B cell (primary cell): ENCODE measurements around the gene TAF4. TPM values are rescaled to one million over a fixed set of nuclear protein-coding genes. Genes with fewer than 3 reads are reported as not detected.

Experiments
- ATAC-seq: fragments of 200-7000 bp; cut with Tn5 transposase; one replicate; pipeline ENCODE4 v1.10.0; 2021; ENCODE audit warnings: low read depth, mild to moderate bottlenecking, moderate number of reproducible peaks, moderate library complexity
- CTCF ChIA-PET: fragments of 350-600 bp; sonication (Branson Sonifier 250); formaldehyde crosslinking; loops from one replicate; lab custom pipeline; 2021; ENCODE audit warnings: antibody characterized with exemption, inconsistent platforms; lab: Charles Lee
- POLR2A ChIA-PET: fragments of 350-600 bp; sonication (Branson Sonifier 250); formaldehyde crosslinking; loops from one replicate; lab custom pipeline; 2021; ENCODE audit warnings: antibody characterized with exemption; lab: Charles Lee
- DNase-seq: peaks from one replicate; pipeline ENCODE4 v3.0.0; 2013
- H2AFZ ChIP-seq: 2 replicates; pipeline ENCODE4 v1.6.1; 2012; ENCODE audit warnings: mild to moderate bottlenecking, low read depth, low read length; ENCODE audit not compliant: insufficient read depth, poor library complexity, severe bottlenecking
- H3K27ac ChIP-seq, 2 donors: 1 replicate in 1 of 2; 2 replicates in 1 of 2; pipeline ENCODE4 v1.5.1; 2012 to 2013; ENCODE audit warnings: low read length in 2 of 2, mild to moderate bottlenecking in 2 of 2, moderate library complexity in 1 of 2
- H3K27me3 ChIP-seq, 4 experiments: fragments of 200-600 bp in 1 of 4; sonication (generic) in 1 of 4; replicated peaks in 1 of 4; 1 replicate in 2 of 4; 2 replicates in 2 of 4; pipeline versions ENCODE4 v1.6.1 to v1.7.0; 2013 to 2016; ENCODE audit warnings: low read length in 3 of 4, mild to moderate bottlenecking in 2 of 4, mixed read lengths in 1 of 4, moderate library complexity in 1 of 4; ENCODE audit not compliant: insufficient read depth in 4 of 4, control insufficient read depth in 3 of 4; ENCODE audit errors: control extremely low read depth in 1 of 4
- H3K36me3 ChIP-seq, 2 experiments: replicated peaks in 1 of 2; 1 replicate in 1 of 2; 2 replicates in 1 of 2; pipeline versions ENCODE4 v1.6.1 to v1.7.1; 2013; ENCODE audit warnings: low read length in 1 of 2; ENCODE audit not compliant: insufficient read depth in 2 of 2, control insufficient read depth in 1 of 2; ENCODE audit errors: control extremely low read depth in 1 of 2, extremely low read depth in 1 of 2
- H3K4me1 ChIP-seq, 2 donors: fragments of 200-600 bp in 1 of 2; sonication (generic) in 1 of 2; 1 replicate in 1 of 2; 2 replicates in 1 of 2; pipeline versions ENCODE4 v1.5.1 to v1.6.1; 2013 to 2017; ENCODE audit warnings: low read length in 2 of 2; ENCODE audit not compliant: control insufficient read depth in 2 of 2, insufficient read depth in 2 of 2
- H3K4me2 ChIP-seq: replicated peaks from 2 replicates; pipeline ENCODE3; 2012; ENCODE audit warnings: mild to moderate bottlenecking, low read depth, low read length; ENCODE audit not compliant: poor library complexity, severe bottlenecking
- H3K4me3 ChIP-seq, 5 experiments: fragments of 200-600 bp in 1 of 5; sonication (generic) in 1 of 5; 1 replicate in 3 of 5; 2 replicates in 2 of 5; pipeline versions ENCODE4 v1.5.1 to v1.7.0; 2011 to 2016; ENCODE audit warnings: low read length in 4 of 5, mild to moderate bottlenecking in 4 of 5, low read depth in 2 of 5, control low read depth in 1 of 5, moderate library complexity in 1 of 5; ENCODE audit not compliant: insufficient read depth in 1 of 5; ENCODE audit errors: control extremely low read depth in 1 of 5, extremely low read depth in 1 of 5
- H3K79me2 ChIP-seq: fragments of 200-600 bp; sonication (generic); one replicate; pipeline ENCODE4 v1.6.0; 2016; ENCODE audit warnings: low read length; ENCODE audit not compliant: control insufficient read depth, insufficient read depth
- H3K9ac ChIP-seq: fragments of 200-600 bp; sonication (generic); 2 replicates; pipeline ENCODE4 v1.6.1; 2017; ENCODE audit warnings: mild to moderate bottlenecking, low read length, moderate library complexity
- H3K9me3 ChIP-seq, 3 donors: one replicate each; pipeline versions ENCODE4 v1.6.1 to v1.7.1; 2013; ENCODE audit warnings: low read length in 2 of 3; ENCODE audit not compliant: control insufficient read depth in 2 of 3, insufficient read depth in 1 of 3; ENCODE audit errors: control extremely low read depth in 1 of 3
- H4K20me1 ChIP-seq: 2 replicates; pipeline ENCODE4 v1.6.0; 2012; ENCODE audit warnings: mild to moderate bottlenecking, low read length; ENCODE audit not compliant: insufficient read depth, control insufficient read depth, poor library complexity, severe bottlenecking
- H3K27ac Mint-ChIP-seq: one replicate; pipeline ENCODE4 v1.8.0; 2021; ENCODE audit warnings: mixed read lengths
- H3K27me3 Mint-ChIP-seq: one replicate; pipeline ENCODE4 v1.8.0; 2021; ENCODE audit warnings: mixed read lengths
- H3K4me1 Mint-ChIP-seq: one replicate; pipeline ENCODE4 v1.8.0; 2021; ENCODE audit warnings: mixed read lengths
- H3K4me3 Mint-ChIP-seq: one replicate; pipeline ENCODE4 v1.8.0; 2021; ENCODE audit warnings: mixed read lengths
- H3K9me3 Mint-ChIP-seq: one replicate; pipeline ENCODE4 v1.8.0; 2022; ENCODE audit warnings: mixed read lengths; ENCODE audit not compliant: insufficient read depth
- EZH2 ChIP-seq: IDR thresholded peaks from 2 replicates; pipeline ENCODE4 v1.6.1; 2012; ENCODE audit warnings: borderline replicate concordance, low read depth, mild to moderate bottlenecking, moderate library complexity, low read length; ENCODE audit not compliant: insufficient read depth, poor library complexity, severe bottlenecking
- WGBS: methylation state at CpG from one replicate; pipeline ENCODE4 v1.1.5; 2013; ENCODE audit warnings: missing lambda C conversion rate; ENCODE audit not compliant: insufficient coverage; 5-methylcytosine and 5-hydroxymethylcytosine counted together
- intact Hi-C: fragments of 100-400 bp; cut with micrococcal nuclease; formaldehyde crosslinking; loops from one replicate; pipeline ENCODE4 v1.10.0; 2022
- polyA plus RNA-seq: library from polyadenylated mRNA; depleted of rRNA; stranded (reverse); fragments of >200 nt; gene quantifications from 2 replicates; pipeline ENCODE4 v1.2.3, GENCODE V29; 2012
- total RNA-seq, 2 donors: library from RNA; stranded (reverse); fragments of 120-200 nt in 1 of 2; gene quantifications; 1 replicate in 1 of 2; 2 replicates in 1 of 2; pipeline versions ENCODE4 v1.2.3 to v1.2.4, GENCODE V29; 2013 to 2022
- TF ChIP-seq, protein P1 (sequence below): fragments of 200-600 bp; IDR thresholded peaks from one replicate; pipeline ENCODE4 v1.8.0; 2022; ENCODE audit warnings: antibody characterized with exemption, mild to moderate bottlenecking

TAF4 gene
- total and polyA plus RNA-seq, 2 donors (not counting 1 experiment from before 2014, with no cell fraction given): 13.9 to 39.5 TPM

DNA sequence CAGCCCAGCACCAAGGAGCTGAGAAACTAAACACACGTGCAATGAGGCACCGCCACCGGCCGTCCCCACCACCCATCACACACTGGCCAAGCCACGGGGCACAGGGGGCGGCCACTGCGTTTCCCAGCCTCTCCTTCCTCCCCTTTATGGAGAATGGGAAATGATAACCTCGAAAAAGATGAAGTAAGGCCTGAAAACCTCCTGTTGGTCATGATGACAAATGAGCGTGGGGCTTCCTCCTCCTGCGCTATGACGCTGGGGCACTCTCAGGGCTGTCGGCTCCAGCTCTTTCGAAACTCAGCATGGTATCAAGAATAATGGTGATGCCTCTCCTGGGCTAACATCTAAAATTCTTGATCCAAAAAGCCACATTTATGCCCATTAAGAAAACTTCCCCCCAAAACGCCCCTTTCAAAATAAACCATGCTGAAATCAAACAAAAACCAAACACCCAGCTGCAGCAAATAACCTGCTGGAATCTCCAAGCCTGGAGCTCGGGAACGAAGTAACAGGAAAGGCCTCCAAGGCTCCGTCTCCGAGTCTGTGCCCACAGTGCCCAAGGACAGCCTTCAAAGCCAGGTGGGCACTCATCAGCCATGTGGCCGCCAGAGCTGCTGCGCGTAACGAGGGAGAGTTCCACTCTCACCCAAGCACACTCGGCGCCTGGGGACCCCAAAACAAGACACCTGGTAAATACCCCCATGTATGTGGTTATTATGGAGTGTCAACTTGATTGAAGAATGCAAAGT is 50.0 kb downstream of the TAF4 start:
- peaks cover 74% of the 10 kb centered on the region for H3K79me2 ChIP-seq
- H4K20me1 ChIP-seq: peaks cover 60% of the 10 kb centered on the region
- H3K27me3 ChIP-seq: no peaks in the 10 kb centered on the region
- TF ChIP-seq, protein P1, sequence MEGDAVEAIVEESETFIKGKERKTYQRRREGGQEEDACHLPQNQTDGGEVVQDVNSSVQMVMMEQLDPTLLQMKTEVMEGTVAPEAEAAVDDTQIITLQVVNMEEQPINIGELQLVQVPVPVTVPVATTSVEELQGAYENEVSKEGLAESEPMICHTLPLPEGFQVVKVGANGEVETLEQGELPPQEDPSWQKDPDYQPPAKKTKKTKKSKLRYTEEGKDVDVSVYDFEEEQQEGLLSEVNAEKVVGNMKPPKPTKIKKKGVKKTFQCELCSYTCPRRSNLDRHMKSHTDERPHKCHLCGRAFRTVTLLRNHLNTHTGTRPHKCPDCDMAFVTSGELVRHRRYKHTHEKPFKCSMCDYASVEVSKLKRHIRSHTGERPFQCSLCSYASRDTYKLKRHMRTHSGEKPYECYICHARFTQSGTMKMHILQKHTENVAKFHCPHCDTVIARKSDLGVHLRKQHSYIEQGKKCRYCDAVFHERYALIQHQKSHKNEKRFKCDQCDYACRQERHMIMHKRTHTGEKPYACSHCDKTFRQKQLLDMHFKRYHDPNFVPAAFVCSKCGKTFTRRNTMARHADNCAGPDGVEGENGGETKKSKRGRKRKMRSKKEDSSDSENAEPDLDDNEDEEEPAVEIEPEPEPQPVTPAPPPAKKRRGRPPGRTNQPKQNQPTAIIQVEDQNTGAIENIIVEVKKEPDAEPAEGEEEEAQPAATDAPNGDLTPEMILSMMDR: no peak
- TF ChIP-seq EZH2: no peak
- peaks cover 10% of the 10 kb centered on the region for H3K4me1 Mint-ChIP-seq
- POLR2A ChIA-PET: no interaction called here
- no peak overlapping the region for H2AFZ ChIP-seq
- H3K27ac Mint-ChIP-seq: no peak overlapping the region
- intact Hi-C loops: no loop called here
- DNase-seq (no peak), ATAC-seq (no peak)
- no peak overlapping the region for H3K4me3 Mint-ChIP-seq
- H3K36me3 ChIP-seq: peaks cover 0 to 15% of the 10 kb centered on the region in 2 experiments
- no peaks in the 10 kb centered on the region for H3K9me3 Mint-ChIP-seq
- no peak overlapping the region for H3K4me2 ChIP-seq
- no peak overlapping the region for H3K27ac ChIP-seq
- CTCF ChIA-PET: no interaction called here
- H3K9me3 ChIP-seq: no peaks in the 10 kb centered on the region
- H3K27me3 Mint-ChIP-seq: no peaks in the 10 kb centered on the region
- WGBS: 82% methylated on average over 9 of the region's 24 CpGs
- peaks cover 0 to 3% of the 10 kb centered on the region in 2 donors for H3K4me1 ChIP-seq
- H3K9ac ChIP-seq: no peak overlapping the region
- no peak overlapping the region for H3K4me3 ChIP-seq

DNA sequence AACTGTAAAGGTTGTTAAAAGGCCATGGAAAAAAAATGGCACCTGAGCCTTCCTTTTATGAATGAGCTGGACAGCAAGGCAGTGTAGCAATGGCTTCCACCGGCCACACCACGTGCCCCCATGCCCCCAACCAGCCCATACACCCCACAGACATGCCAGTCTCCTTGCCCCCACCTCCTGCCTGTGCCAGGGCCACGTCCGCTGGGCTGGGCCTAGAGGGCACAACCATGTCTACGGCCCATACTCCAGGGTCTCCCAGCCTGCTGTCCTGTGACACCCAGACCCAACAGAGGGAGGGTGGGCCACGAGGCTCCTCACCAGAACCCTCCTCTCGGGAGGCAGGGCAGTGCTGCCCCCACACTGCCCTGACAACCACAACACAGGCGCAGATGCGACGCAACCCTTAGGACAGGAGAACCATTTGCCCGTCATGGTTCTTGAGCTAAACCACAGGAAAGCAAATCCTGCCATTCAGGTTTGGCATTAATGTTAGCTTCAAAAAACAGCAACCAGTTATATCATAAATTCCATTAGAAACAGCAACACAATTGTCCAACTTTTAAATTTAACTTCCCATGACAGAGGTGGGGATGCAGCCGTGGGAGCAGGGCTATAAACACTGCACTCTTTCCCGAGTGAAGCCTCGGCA is 50.7 kb downstream of the TAF4 start:
- Mint-ChIP-seq H3K27me3 (no peaks in the 10 kb centered on the region), H3K4me3 (no peak overlapping the region), H3K27ac (no peak overlapping the region), H3K9me3 (no peaks in the 10 kb centered on the region), H3K4me1 (peaks cover 6% of the 10 kb centered on the region)
- no peak overlapping the region for H3K27ac ChIP-seq
- TF ChIP-seq, protein P1: no peak
- TF ChIP-seq EZH2: no peak
- ChIA-PET POLR2A (no interaction called here), CTCF (interaction anchor here (1.4 kb wide), 1 partner anchor 11 kb away, joined by 4 read pairs; no protein-coding TSS in a partner anchor)
- H3K27me3 ChIP-seq: no peaks in the 10 kb centered on the region
- no peak overlapping the region for H3K4me2 ChIP-seq
- H3K4me3 ChIP-seq: no peak overlapping the region
- intact Hi-C loops: no loop called here
- peaks cover 67% of the 10 kb centered on the region for H3K79me2 ChIP-seq
- H3K9ac ChIP-seq: no peak overlapping the region
- ATAC-seq: no peak
- WGBS: 91% methylated on average over 14 of the region's 14 CpGs
- H3K9me3 ChIP-seq: no peaks in the 10 kb centered on the region
- peaks cover 0 to 3% of the 10 kb centered on the region in 2 donors for H3K4me1 ChIP-seq
- no peak for DNase-seq
- H2AFZ ChIP-seq: no peak overlapping the region
- peaks cover 53% of the 10 kb centered on the region for H4K20me1 ChIP-seq
- peaks cover 0 to 15% of the 10 kb centered on the region in 2 experiments for H3K36me3 ChIP-seq
